ENCODE results near the gene UTP11. TPM values are rescaled to one million over a fixed set of nuclear protein-coding genes. Genes with fewer than 3 reads are reported as not detected.

UTP11 gene
- polyA plus RNA-seq, 4 donors: 17.0 to 31.7 (median 26.5) TPM

DNA sequence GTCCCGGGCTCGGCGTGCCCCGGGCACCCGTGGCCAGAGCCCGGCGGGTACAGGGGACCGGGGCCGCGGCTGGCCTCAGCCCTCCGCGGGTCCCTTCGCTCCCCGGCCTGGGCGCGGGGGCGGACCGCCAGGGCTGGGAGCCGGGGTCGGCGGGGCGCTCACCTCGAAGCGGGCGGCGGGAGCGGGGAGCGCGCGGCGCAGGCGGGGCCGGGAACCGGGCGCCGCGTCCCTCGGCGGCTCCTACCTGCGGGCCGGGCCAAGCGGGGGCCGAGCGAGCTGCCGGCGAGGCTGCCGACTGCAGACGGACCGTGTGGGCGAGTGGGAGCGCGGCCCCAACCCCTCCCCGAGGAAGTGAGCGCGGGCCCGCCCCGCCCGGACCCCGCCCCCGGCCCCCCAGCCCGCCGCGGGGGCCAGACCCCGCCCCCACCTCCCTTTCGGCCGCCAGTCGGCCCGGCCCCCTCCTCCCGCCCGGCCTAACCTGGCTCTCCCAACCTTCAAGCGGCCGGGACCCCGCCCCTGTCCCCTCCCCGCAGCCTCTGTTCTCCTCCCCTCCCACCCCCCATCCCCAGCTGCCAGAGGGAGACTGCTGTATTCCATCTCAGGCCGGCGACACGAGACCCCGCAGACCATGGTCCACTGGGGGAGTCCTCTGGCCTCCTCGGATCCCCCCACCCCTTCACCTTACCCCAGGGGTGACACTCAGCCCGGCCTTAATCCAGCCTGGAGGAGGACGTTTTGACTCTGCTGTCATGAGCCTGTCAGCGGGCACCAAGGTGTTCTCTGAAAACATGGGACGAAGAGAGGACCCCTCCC, 7.1 kb upstream of the UTP11 start, which contains the start of gene FHL3:
Gene FHL3 (minus strand): TSS at position 320 of the 813 bp plus-strand sequence. CDS start 6,102 bp downstream, outside the sequence.
- H3K4me1 ChIP-seq (ENCODE audit: control insufficient read depth in 3 of 3, insufficient read depth in 2 of 3, low read depth in 1 of 3, low read length in 2 of 3): peaks cover 0 to 24% (median 4%) of the 10 kb centered on the region in 3 donors
- no peak for FAIRE-seq
- WGBS, 3 donors: 3 to 5% (median 4%) methylated on average over 42 to 83 of the region's 83 CpGs
- H3K27me3 ChIP-seq (ENCODE audit: control insufficient read depth in 3 of 3, insufficient read depth in 3 of 3, low read length in 3 of 3): no peaks in the 10 kb centered on the region
- DNase-seq: peak in 1 of 2 donors; percentile 60
- H3K9me3 ChIP-seq (ENCODE audit: control insufficient read depth in 2 of 2, insufficient read depth in 1 of 2, low read depth in 1 of 2, low read length in 1 of 2): no peaks in the 10 kb centered on the region
- peak within 1 kb of the TSS; percentile 28 to 68 (median 61) for H3K4me3 ChIP-seq (ENCODE audit: low read depth in 1 of 3, low read length in 3 of 3)
- peaks cover 0 to 6% (median 0%) of the 10 kb centered on the region in 3 donors for H3K36me3 ChIP-seq (ENCODE audit: control insufficient read depth in 3 of 3, insufficient read depth in 2 of 3, low read depth in 1 of 3, low read length in 3 of 3)
- peak within 1 kb of the TSS; percentile 19 to 54 (median 27) for H3K27ac ChIP-seq (ENCODE audit: low read depth in 1 of 3, low read length in 2 of 3)

GRCh38 chr1:38006008-38006828, 6.3 kb upstream of the UTP11 start:
- WGBS, 3 donors: 68 to 74% (median 71%) methylated on average over 11 to 12 of the region's 12 CpGs
- FAIRE-seq (no peak), DNase-seq (peak in 1 of 2 donors; percentile 21)
- Histone ChIP-seq H3K36me3 (ENCODE audit: control insufficient read depth in 3 of 3, insufficient read depth in 2 of 3, low read depth in 1 of 3, low read length in 3 of 3) (peaks cover 0 to 6% (median 0%) of the 10 kb centered on the region in 3 donors), H3K27me3 (ENCODE audit: control insufficient read depth in 3 of 3, insufficient read depth in 3 of 3, low read length in 3 of 3) (no peaks in the 10 kb centered on the region), H3K4me1 (ENCODE audit: control insufficient read depth in 3 of 3, insufficient read depth in 2 of 3, low read depth in 1 of 3, low read length in 2 of 3) (peaks cover 0 to 16% (median under 1%) of the 10 kb centered on the region in 3 donors), H3K9me3 (ENCODE audit: control insufficient read depth in 2 of 2, insufficient read depth in 1 of 2, low read depth in 1 of 2, low read length in 1 of 2) (no peaks in the 10 kb centered on the region), H3K27ac (ENCODE audit: low read depth in 1 of 3, low read length in 2 of 3) (peak overlapping the region in 1 of 3 donors; percentile 43), H3K4me3 (ENCODE audit: low read depth in 1 of 3, low read length in 3 of 3) (peak overlapping the region in 1 of 3 donors; percentile 19)

DNA sequence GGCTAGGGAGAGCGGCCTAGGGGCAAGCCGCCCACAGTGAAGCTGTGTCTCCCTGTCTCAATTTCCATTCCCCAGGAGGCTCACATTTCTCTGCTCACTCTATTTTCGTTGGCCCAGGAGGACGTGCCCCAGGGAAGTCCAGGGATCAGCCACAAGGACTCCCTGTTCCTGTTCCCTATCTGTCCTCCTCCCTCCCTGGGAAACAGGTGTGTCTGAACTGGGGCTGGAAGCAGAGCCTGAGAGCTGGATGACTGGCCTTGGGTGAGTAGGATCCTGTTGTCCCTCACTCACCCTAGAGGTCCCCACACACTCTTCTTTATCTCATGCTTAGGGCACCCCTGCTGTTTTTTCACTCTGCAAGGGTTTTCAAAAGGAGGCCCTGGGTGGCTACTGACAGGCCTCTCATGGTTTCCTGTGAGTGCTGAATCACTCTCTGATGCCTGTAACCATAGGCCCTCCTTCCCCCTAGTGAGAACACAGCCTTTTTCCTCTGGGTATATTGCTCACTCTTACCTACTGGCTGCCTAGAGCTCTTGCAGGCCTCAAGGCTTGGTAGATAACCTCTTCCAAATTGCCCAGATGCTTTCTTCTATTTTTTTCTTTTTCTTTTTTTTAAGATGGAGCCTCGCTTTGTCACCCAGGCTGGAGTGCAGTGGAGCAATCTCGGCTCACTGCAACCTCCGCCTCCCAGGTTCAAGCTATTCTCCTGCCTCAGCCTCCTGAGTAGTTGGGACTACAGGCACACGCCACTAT, 3.3 kb upstream of the UTP11 start:
- peaks cover 0 to 3% of the 10 kb centered on the region in 2 donors for H3K9me3 ChIP-seq (ENCODE audit: control insufficient read depth in 2 of 2, insufficient read depth in 1 of 2, low read depth in 1 of 2, low read length in 1 of 2)
- H3K27me3 ChIP-seq (ENCODE audit: control insufficient read depth in 3 of 3, insufficient read depth in 3 of 3, low read length in 3 of 3): no peaks in the 10 kb centered on the region
- no peak overlapping the region for H3K4me3 ChIP-seq (ENCODE audit: low read depth in 1 of 3, low read length in 3 of 3)
- H3K36me3 ChIP-seq (ENCODE audit: control insufficient read depth in 3 of 3, insufficient read depth in 2 of 3, low read depth in 1 of 3, low read length in 3 of 3): peaks cover 0 to 2% (median 0%) of the 10 kb centered on the region in 3 donors
- H3K4me1 ChIP-seq (ENCODE audit: control insufficient read depth in 3 of 3, insufficient read depth in 2 of 3, low read depth in 1 of 3, low read length in 2 of 3): peaks cover 3 to 16% (median 4%) of the 10 kb centered on the region in 3 donors
- peak in 1 of 2 donors; percentile 46 for DNase-seq
- 74 to 75% (median 74%) methylated on average over 8 of the region's 8 CpGs for WGBS, 3 donors
- FAIRE-seq: no peak
- peak overlapping the region in 2 of 3 donors; percentile 8 to 22 for H3K27ac ChIP-seq (ENCODE audit: low read depth in 1 of 3, low read length in 2 of 3)

DNA sequence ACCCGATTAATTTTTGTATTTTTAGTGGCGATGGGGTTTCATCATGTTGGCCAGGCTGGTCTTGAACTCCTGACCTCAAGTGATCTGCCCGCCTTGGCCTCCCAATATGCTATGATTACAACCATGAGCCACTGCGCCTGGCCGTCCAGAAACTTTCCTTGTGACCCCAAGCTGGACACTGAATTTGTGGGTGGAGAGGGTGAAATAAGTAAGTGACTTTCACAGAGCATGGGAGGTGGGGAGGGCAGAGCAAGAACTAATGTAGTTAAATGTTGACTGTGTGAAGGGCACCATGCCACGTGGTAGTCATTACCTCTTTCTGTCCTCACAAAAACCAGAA, 2.7 kb upstream of the UTP11 start:
- Histone ChIP-seq H3K4me3 (ENCODE audit: low read depth in 1 of 3, low read length in 3 of 3) (no peak overlapping the region), H3K9me3 (ENCODE audit: control insufficient read depth in 2 of 2, insufficient read depth in 1 of 2, low read depth in 1 of 2, low read length in 1 of 2) (peaks cover 0 to 3% of the 10 kb centered on the region in 2 donors), H3K36me3 (ENCODE audit: control insufficient read depth in 3 of 3, insufficient read depth in 2 of 3, low read depth in 1 of 3, low read length in 3 of 3) (peaks cover 0 to 3% (median 3%) of the 10 kb centered on the region in 3 donors), H3K4me1 (ENCODE audit: control insufficient read depth in 3 of 3, insufficient read depth in 2 of 3, low read depth in 1 of 3, low read length in 2 of 3) (peaks cover 3 to 13% (median 4%) of the 10 kb centered on the region in 3 donors), H3K27ac (ENCODE audit: low read depth in 1 of 3, low read length in 2 of 3) (no peak overlapping the region), H3K27me3 (ENCODE audit: control insufficient read depth in 3 of 3, insufficient read depth in 3 of 3, low read length in 3 of 3) (no peaks in the 10 kb centered on the region)
- no peak for DNase-seq
- WGBS, 3 donors: 75 to 89% (median 84%) methylated on average over 6 of the region's 6 CpGs
- no peak for FAIRE-seq

DNA sequence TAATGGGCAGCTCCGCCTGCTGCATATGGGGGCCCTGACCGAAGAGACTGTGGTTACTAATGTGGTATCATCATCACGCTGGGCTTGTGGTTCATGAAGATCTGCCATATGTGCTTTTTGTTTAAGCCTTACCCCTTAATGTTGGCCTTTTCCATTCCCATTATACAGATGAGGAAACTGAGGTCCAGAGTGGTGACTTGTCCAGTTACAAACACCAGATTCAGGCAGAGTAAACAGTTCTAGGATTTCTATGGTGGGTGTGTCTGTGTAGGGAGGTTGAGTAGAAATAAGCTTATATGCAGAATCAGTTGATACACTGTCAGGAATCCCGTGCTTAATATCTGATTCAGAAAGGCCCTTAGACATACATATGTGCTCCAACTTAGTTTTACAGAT, 691 bp downstream of the UTP11 start:
- no peak for FAIRE-seq
- H3K4me3 ChIP-seq (ENCODE audit: low read depth in 1 of 3, low read length in 3 of 3): peak overlapping the region; percentile 64 to 73 (median 64)
- no peaks in the 10 kb centered on the region for H3K27me3 ChIP-seq (ENCODE audit: control insufficient read depth in 3 of 3, insufficient read depth in 3 of 3, low read length in 3 of 3)
- peaks cover 5 to 12% (median 5%) of the 10 kb centered on the region in 3 donors for H3K36me3 ChIP-seq (ENCODE audit: control insufficient read depth in 3 of 3, insufficient read depth in 2 of 3, low read depth in 1 of 3, low read length in 3 of 3)
- DNase-seq: no peak
- H3K9me3 ChIP-seq (ENCODE audit: control insufficient read depth in 2 of 2, insufficient read depth in 1 of 2, low read depth in 1 of 2, low read length in 1 of 2): peaks cover 0 to 3% of the 10 kb centered on the region in 2 donors
- peak overlapping the region; percentile 74 to 96 (median 94) for H3K27ac ChIP-seq (ENCODE audit: low read depth in 1 of 3, low read length in 2 of 3)
- H3K4me1 ChIP-seq (ENCODE audit: control insufficient read depth in 3 of 3, insufficient read depth in 2 of 3, low read depth in 1 of 3, low read length in 2 of 3): peaks cover 3 to 6% (median 4%) of the 10 kb centered on the region in 3 donors
- 5 to 10% (median 8%) methylated on average over 4 of the region's 4 CpGs for WGBS, 3 donors

- no peak overlapping the region for H3K27ac ChIP-seq (ENCODE audit: low read depth in 1 of 3, low read length in 2 of 3)
- H3K4me3 ChIP-seq (ENCODE audit: low read depth in 1 of 3, low read length in 3 of 3): no peak overlapping the region
Measured at GRCh38 chr1:38014171-38014570, 1.6 kb downstream of the UTP11 start.

GRCh38 chr1:38014724-38015424, 2.3 kb downstream of the UTP11 start:
- H3K36me3 ChIP-seq (ENCODE audit: control insufficient read depth in 3 of 3, insufficient read depth in 2 of 3, low read depth in 1 of 3, low read length in 3 of 3): peaks cover 7 to 23% (median 8%) of the 10 kb centered on the region in 3 donors
- WGBS, 3 donors: 70 to 83% (median 78%) methylated on average over 11 of the region's 11 CpGs
- FAIRE-seq (no peak), DNase-seq (no peak)
- no peak overlapping the region for H3K27ac ChIP-seq (ENCODE audit: low read depth in 1 of 3, low read length in 2 of 3)
- no peak overlapping the region for H3K4me3 ChIP-seq (ENCODE audit: low read depth in 1 of 3, low read length in 3 of 3)
- peaks cover 0 to 3% of the 10 kb centered on the region in 2 donors for H3K9me3 ChIP-seq (ENCODE audit: control insufficient read depth in 2 of 2, insufficient read depth in 1 of 2, low read depth in 1 of 2, low read length in 1 of 2)
- peaks cover 3 to 6% (median 4%) of the 10 kb centered on the region in 3 donors for H3K4me1 ChIP-seq (ENCODE audit: control insufficient read depth in 3 of 3, insufficient read depth in 2 of 3, low read depth in 1 of 3, low read length in 2 of 3)
- no peaks in the 10 kb centered on the region for H3K27me3 ChIP-seq (ENCODE audit: control insufficient read depth in 3 of 3, insufficient read depth in 3 of 3, low read length in 3 of 3)

More at GRCh38 chr1:38014171-38014570, 1.6 kb downstream of the UTP11 start:
- DNase-seq (no peak), FAIRE-seq (no peak)
- WGBS, 3 donors: 51 to 63% (median 59%) methylated on average over 4 of the region's 4 CpGs
- peaks cover 3 to 6% (median 4%) of the 10 kb centered on the region in 3 donors for H3K4me1 ChIP-seq (ENCODE audit: control insufficient read depth in 3 of 3, insufficient read depth in 2 of 3, low read depth in 1 of 3, low read length in 2 of 3)
- peaks cover 0 to 3% of the 10 kb centered on the region in 2 donors for H3K9me3 ChIP-seq (ENCODE audit: control insufficient read depth in 2 of 2, insufficient read depth in 1 of 2, low read depth in 1 of 2, low read length in 1 of 2)
- no peaks in the 10 kb centered on the region for H3K27me3 ChIP-seq (ENCODE audit: control insufficient read depth in 3 of 3, insufficient read depth in 3 of 3, low read length in 3 of 3)
- H3K36me3 ChIP-seq (ENCODE audit: control insufficient read depth in 3 of 3, insufficient read depth in 2 of 3, low read depth in 1 of 3, low read length in 3 of 3): peaks cover 5 to 17% (median 7%) of the 10 kb centered on the region in 3 donors
